Endothelial cell of umbilical vein (primary cell): Measurements from ENCODE around the gene SLC43A1. TPM values are rescaled to one million over a fixed set of nuclear protein-coding genes. Genes with fewer than 3 reads are reported as not detected.

Source experiments
- BruUV-seq: library from RNA; stranded (reverse); fragments of 400-500 nt; replicated peaks from 2 replicates; lab custom pipeline; 2021; lab: Mats Ljungman, UMichigan
- CTCF ChIA-PET: fragments of 300-600, 350-600 bp; sonication (Branson Sonifier 250); formaldehyde crosslinking; loops from one replicate; lab custom pipeline; 2021; ENCODE audit warnings: antibody characterized with exemption, inconsistent platforms; lab: Charles Lee
- POLR2A ChIA-PET: fragments of 300-600, 350-600 bp; sonication (Branson Sonifier 250); formaldehyde crosslinking; loops from one replicate; lab custom pipeline; 2021; ENCODE audit warnings: antibody characterized with exemption, inconsistent platforms; lab: Charles Lee
- DNase-seq: peaks from one replicate; pipeline ENCODE4 v3.0.0-alpha.2; 2011; ENCODE audit warnings: low read depth, low spot score
- FAIRE-seq: peaks from 2 replicates; lab custom pipeline; 2011; peaks lifted over from hg19 to GRCh38; lab: Jason Lieb, UNC
- H2AFZ ChIP-seq: 2 replicates; pipeline ENCODE4 v1.6.0; 2012; ENCODE audit warnings: low read depth, low read length, control low read depth, inconsistent platforms
- H3K27ac ChIP-seq: 2 replicates; pipeline ENCODE4 v1.5.1; 2011; ENCODE audit warnings: low read depth, mild to moderate bottlenecking, control low read depth, low read length, moderate library complexity; ENCODE audit not compliant: insufficient read depth
- H3K27me3 ChIP-seq, 2 experiments: 2 replicates each; pipeline versions ENCODE4 v1.6.0 to v1.6.1; 2011; ENCODE audit warnings: low read length in 2 of 2, mixed read lengths in 1 of 2; ENCODE audit not compliant: control insufficient read depth in 2 of 2, insufficient read depth in 2 of 2
- H3K36me3 ChIP-seq, 2 experiments: 2 replicates in 1 of 2; 3 replicates in 1 of 2; pipeline ENCODE4 v1.5.1; 2011; ENCODE audit warnings: low read length in 2 of 2, mild to moderate bottlenecking in 1 of 2, moderate library complexity in 1 of 2; ENCODE audit not compliant: control insufficient read depth in 2 of 2, insufficient read depth in 2 of 2; ENCODE audit errors: extremely low read depth in 1 of 2
- H3K4me1 ChIP-seq: 3 replicates; pipeline ENCODE4 v1.5.1; 2011; ENCODE audit warnings: mild to moderate bottlenecking, low read length; ENCODE audit not compliant: control insufficient read depth, insufficient read depth; ENCODE audit errors: extremely low read depth
- H3K4me2 ChIP-seq: 2 replicates; pipeline ENCODE4 v1.6.1; 2011; ENCODE audit warnings: low read length, control low read depth, mixed read lengths; ENCODE audit not compliant: insufficient read depth
- H3K4me3 ChIP-seq, 3 experiments: fragments of 200-600 bp in 1 of 3; sonication (generic), shearing (Covaris generic) in 1 of 3; replicated peaks in 1 of 3; 2 replicates each; pipeline ENCODE4 v1.5.1; 2011 to 2016; ENCODE audit warnings: control low read depth in 3 of 3, low read length in 3 of 3, mild to moderate bottlenecking in 2 of 3, inconsistent platforms in 1 of 3, low read depth in 1 of 3, moderate library complexity in 1 of 3; ENCODE audit not compliant: insufficient read depth in 1 of 3
- H3K79me2 ChIP-seq: 2 replicates; pipeline ENCODE4 v1.6.0; 2012; ENCODE audit warnings: low read length, inconsistent platforms; ENCODE audit not compliant: control insufficient read depth, insufficient read depth
- H3K9ac ChIP-seq: replicated peaks from 2 replicates; pipeline ENCODE3; 2011; ENCODE audit warnings: low read length, control low read depth; ENCODE audit not compliant: insufficient read depth; ENCODE audit errors: extremely low read depth
- H3K9me1 ChIP-seq: replicated peaks from 3 replicates; pipeline ENCODE4 v1.6.0; 2011; ENCODE audit warnings: mild to moderate bottlenecking, low read length; ENCODE audit not compliant: control insufficient read depth, insufficient read depth; ENCODE audit errors: extremely low read depth
- H3K9me3 ChIP-seq: replicated peaks from 2 replicates; pipeline ENCODE4 v1.5.1; 2012; ENCODE audit warnings: low read length, inconsistent platforms; ENCODE audit not compliant: control insufficient read depth, insufficient read depth
- H4K20me1 ChIP-seq: replicated peaks from 2 replicates; pipeline ENCODE3; 2011; ENCODE audit warnings: mild to moderate bottlenecking, low read length; ENCODE audit not compliant: control insufficient read depth, insufficient read depth; ENCODE audit errors: extremely low read depth
- EZH2 ChIP-seq: IDR thresholded peaks from 2 replicates; pipeline ENCODE4 v1.6.1; 2012; ENCODE audit warnings: borderline replicate concordance, low read depth, mild to moderate bottlenecking, moderate library complexity, low read length, inconsistent platforms; ENCODE audit not compliant: severe bottlenecking
- FOS ChIP-seq: IDR thresholded peaks from 2 replicates; pipeline ENCODE4 v1.6.1; 2011; ENCODE audit warnings: mild to moderate bottlenecking, low read length, moderate library complexity, borderline replicate concordance; ENCODE audit not compliant: insufficient read depth
- GATA2 ChIP-seq: IDR thresholded peaks from 2 replicates; pipeline ENCODE4 v1.7.0; 2011; ENCODE audit warnings: low read depth, mild to moderate bottlenecking, moderate library complexity, mixed read lengths, low read length; ENCODE audit not compliant: insufficient read length, insufficient read depth
- JUN ChIP-seq: IDR thresholded peaks from 2 replicates; pipeline ENCODE4 v1.6.1; 2011; ENCODE audit warnings: borderline replicate concordance, low read depth; ENCODE audit not compliant: insufficient read length, insufficient read depth
- MYC ChIP-seq: IDR thresholded peaks from one replicate; pipeline ENCODE4 v1.6.1; 2011; ENCODE audit warnings: mild to moderate bottlenecking, low read depth, low read length
- POLR2A ChIP-seq: IDR thresholded peaks from 2 replicates; pipeline ENCODE4 v1.6.1; 2012; ENCODE audit warnings: low read depth, mild to moderate bottlenecking, control low read depth, low read length
- POLR2AphosphoS5 ChIP-seq: IDR thresholded peaks from 2 replicates; pipeline ENCODE4 v1.6.1; 2012; ENCODE audit warnings: low read depth, mild to moderate bottlenecking, control low read depth, low read length, moderate library complexity; ENCODE audit not compliant: insufficient read depth
- dilution Hi-C: fragments of 300-500 bp; cut with MboI; formaldehyde crosslinking; loops from one replicate; pipeline ENCODE4 v1.15.0; 2019; ENCODE audit warnings: low sequenced_read_pairs; ENCODE audit not compliant: extremely low pct_ligation_motif_present
- intact Hi-C: fragments of 100-400 bp; cut with micrococcal nuclease; formaldehyde crosslinking; loops from one replicate; pipeline ENCODE4 v1.10.0; 2022
- polyA plus RNA-seq, 4 experiments: library from polyadenylated mRNA; depleted of rRNA in 3 of 4; stranded (reverse) in 3 of 4; unstranded in 1 of 4; fragments of >200 nt; gene quantifications; 2 replicates each; pipeline versions ENCODE4 v1.2.1 to v1.2.3, GENCODE V29; 2011 to 2012; ENCODE audit warnings: missing spikeins in 1 of 4
- total RNA-seq: library from RNA; stranded (reverse); gene quantifications from 2 replicates; pipeline ENCODE4 v1.2.3, GENCODE V29; 2021
- TF ChIP-seq, protein P1 (sequence below): IDR thresholded peaks from 2 replicates; pipeline ENCODE4 v1.6.1; 2011; ENCODE audit not compliant: insufficient read depth, insufficient read length
- TF ChIP-seq, protein P2 (sequence below), 2 donors: IDR thresholded peaks; 1 replicate in 1 of 2; 2 replicates in 1 of 2; pipeline ENCODE4 v1.5.1; 2011; ENCODE audit warnings: low read length in 2 of 2, mild to moderate bottlenecking in 2 of 2, moderate library complexity in 2 of 2, control low read depth in 1 of 2, inconsistent platforms in 1 of 2, low read depth in 1 of 2; ENCODE audit not compliant: insufficient read depth in 1 of 2; ENCODE audit errors: extremely low read depth in 1 of 2

Gene SLC43A1
- total and polyA plus RNA-seq, 2 donors (not counting 3 experiments of a cell fraction or from before 2014, with no cell fraction given) = 13.7 to 19.5 TPM

DNA sequence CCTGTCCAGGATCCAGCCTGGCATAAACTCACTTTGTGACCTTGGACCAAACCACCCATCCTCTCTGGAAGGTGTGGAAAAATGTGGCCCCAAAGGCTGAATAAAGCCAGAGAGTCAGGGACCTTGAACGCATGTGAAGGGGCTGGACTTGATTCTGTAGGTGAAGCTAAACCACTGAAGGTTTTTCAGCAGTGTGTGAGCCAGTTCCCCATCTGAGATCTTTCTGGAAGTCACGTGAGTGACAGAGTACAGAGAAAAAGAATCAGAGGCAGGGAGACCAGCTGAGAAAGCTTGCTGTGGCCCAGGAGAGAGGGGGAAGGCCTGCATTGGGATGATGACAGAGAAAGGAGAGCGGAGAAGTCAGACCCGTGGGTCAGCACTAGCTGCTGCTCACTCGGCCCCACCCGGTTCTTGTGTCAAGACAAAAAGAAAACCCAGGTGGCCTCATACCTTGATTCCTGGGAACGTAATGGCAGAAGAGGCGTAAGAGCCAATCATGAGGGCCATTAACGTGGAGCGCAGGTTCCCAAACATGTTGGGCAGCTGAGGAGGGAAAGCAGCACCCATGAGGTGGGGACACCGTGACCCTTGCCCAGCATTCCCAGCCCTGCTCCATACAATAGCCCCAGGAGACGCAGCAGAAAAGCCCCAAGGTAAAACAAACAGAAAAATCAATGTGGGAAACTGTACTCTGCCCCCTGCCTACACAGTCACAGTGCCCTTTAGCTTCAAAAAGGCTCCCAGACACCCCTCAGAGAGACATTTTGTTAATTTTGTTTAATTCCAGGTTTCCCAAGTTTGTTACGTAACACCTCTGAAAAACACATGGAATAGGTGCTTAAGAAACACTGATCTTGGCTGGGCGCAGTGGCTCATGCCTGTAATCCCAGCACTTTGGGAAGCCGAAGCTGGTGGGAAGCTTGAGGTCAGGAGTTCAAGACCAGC is 17.9 kb downstream of the SLC43A1 start:
- intact Hi-C loops = no loop called here
- BruUV-seq = no TSS peak
- no peak for FAIRE-seq

DNA sequence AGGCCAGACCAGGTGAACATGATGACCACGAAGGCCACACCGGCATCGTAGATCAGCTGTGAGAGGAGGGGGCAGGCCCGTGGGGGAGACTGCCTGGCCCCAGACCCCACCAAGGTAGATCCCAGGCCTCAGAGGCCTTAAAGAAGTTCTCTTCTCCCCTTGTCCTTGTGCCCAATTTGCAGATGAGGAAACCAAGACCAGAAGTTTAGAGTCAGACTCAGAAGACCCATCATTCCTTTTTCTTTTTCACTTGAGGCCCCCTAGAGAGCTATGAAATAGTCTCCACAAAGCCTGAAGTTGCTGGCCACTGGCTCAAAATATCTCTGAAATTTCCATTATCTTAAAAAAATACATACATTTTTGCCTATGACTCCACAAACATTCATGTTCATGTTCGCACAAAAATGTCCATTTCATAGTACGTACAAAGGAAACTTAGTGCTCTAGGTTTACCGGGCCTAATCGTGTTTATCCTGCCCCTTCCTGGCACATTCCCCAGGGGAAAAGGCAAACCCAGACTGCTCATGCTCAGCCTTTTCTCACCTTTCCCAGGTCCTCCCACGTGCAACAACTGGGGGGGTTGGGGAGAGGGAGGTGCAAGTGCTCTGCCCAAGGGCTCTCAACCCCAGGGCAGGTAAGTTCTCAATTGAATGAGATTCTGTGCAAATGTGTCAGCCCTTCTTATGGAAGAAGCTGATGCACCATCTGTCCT is 19.2 kb downstream of the SLC43A1 start:
- FAIRE-seq (no peak), DNase-seq (no peak)
- Histone ChIP-seq H2AFZ (no peak overlapping the region), H3K4me3 (no peak overlapping the region), H3K9me3 (no peaks in the 10 kb centered on the region), H3K4me1 (peaks cover 7% of the 10 kb centered on the region), H3K9ac (no peak overlapping the region), H3K36me3 (no peaks in the 10 kb centered on the region), H3K79me2 (no peaks in the 10 kb centered on the region), H3K27ac (no peak overlapping the region), H3K27me3 (no peaks in the 10 kb centered on the region), H3K9me1 (no peaks in the 10 kb centered on the region), H4K20me1 (no peaks in the 10 kb centered on the region), H3K4me2 (no peak overlapping the region)
- intact Hi-C loops = no loop called here
- ChIA-PET CTCF (interaction anchor here (1.4 to 6.3 kb wide), 4 partner anchors 9 to 32 kb away, joined by 3 to 166 read pairs (median 100); partner anchors contain the start of gene SLC43A1), POLR2A (no interaction called here)
- BruUV-seq = no TSS peak
- dilution Hi-C loops = no loop called here
- TF ChIP-seq GATA2 = no peak
- TF ChIP-seq EZH2 = no peak
- no peak for TF ChIP-seq POLR2A
- TF ChIP-seq, protein P1, sequence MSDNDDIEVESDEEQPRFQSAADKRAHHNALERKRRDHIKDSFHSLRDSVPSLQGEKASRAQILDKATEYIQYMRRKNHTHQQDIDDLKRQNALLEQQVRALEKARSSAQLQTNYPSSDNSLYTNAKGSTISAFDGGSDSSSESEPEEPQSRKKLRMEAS = no peak
- TF ChIP-seq FOS = no peak
- TF ChIP-seq, protein P2, sequence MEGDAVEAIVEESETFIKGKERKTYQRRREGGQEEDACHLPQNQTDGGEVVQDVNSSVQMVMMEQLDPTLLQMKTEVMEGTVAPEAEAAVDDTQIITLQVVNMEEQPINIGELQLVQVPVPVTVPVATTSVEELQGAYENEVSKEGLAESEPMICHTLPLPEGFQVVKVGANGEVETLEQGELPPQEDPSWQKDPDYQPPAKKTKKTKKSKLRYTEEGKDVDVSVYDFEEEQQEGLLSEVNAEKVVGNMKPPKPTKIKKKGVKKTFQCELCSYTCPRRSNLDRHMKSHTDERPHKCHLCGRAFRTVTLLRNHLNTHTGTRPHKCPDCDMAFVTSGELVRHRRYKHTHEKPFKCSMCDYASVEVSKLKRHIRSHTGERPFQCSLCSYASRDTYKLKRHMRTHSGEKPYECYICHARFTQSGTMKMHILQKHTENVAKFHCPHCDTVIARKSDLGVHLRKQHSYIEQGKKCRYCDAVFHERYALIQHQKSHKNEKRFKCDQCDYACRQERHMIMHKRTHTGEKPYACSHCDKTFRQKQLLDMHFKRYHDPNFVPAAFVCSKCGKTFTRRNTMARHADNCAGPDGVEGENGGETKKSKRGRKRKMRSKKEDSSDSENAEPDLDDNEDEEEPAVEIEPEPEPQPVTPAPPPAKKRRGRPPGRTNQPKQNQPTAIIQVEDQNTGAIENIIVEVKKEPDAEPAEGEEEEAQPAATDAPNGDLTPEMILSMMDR (IDR thresholded peaks at IDR 0.05; ENCODE audit: extremely low read depth in 1 of 2, insufficient read depth in 1 of 2, low read depth in 1 of 2, low read length in 2 of 2) = no peak
- TF ChIP-seq MYC = no peak
- TF ChIP-seq JUN = no peak
- no peak for TF ChIP-seq POLR2AphosphoS5

More for the DNA sequence above, 17.9 kb downstream of the SLC43A1 start:
- Histone ChIP-seq H3K9me1 (no peaks in the 10 kb centered on the region), H3K4me2 (no peak overlapping the region), H3K4me1 (peaks cover 7% of the 10 kb centered on the region), H3K9me3 (no peaks in the 10 kb centered on the region), H4K20me1 (no peaks in the 10 kb centered on the region), H3K27ac (no peak overlapping the region), H3K36me3 (no peaks in the 10 kb centered on the region), H3K27me3 (no peaks in the 10 kb centered on the region), H2AFZ (no peak overlapping the region), H3K79me2 (no peaks in the 10 kb centered on the region), H3K9ac (no peak overlapping the region), H3K4me3 (no peak overlapping the region)
- ChIA-PET POLR2A (no interaction called here), CTCF (no interaction called here)
- TF ChIP-seq POLR2AphosphoS5 (no peak), POLR2A (no peak)
- TF ChIP-seq, protein P1 = no peak
- dilution Hi-C loops = no loop called here
- no peak for DNase-seq
